A673 (cell line): Measurements from ENCODE around the gene MRPL28. TPM values are rescaled to one million over a fixed set of nuclear protein-coding genes. Genes with fewer than 3 reads are reported as not detected.

Experiments
- BruUV-seq: library from RNA; stranded (reverse); fragments of 400-500 nt; replicated peaks from 2 replicates; lab custom pipeline; 2021; lab: Mats Ljungman, UMichigan
- CTCF ChIA-PET: fragments of 300-600 bp; sonication (Branson Sonifier 250); formaldehyde crosslinking; loops from one replicate; lab custom pipeline; 2022; ENCODE audit warnings: antibody characterized with exemption; lab: Charles Lee
- POLR2A ChIA-PET: fragments of 300-600 bp; sonication (Branson Sonifier 250); formaldehyde crosslinking; loops from one replicate; lab custom pipeline; 2022; ENCODE audit warnings: antibody characterized with exemption; ENCODE audit not compliant: low non-redundant PET; lab: Charles Lee
- DNase-seq: peaks from one replicate; pipeline ENCODE4 v3.0.0-alpha.2; 2015; ENCODE audit warnings: low spot score
- H3K27ac ChIP-seq: fragments of 200-600 bp; sonication (generic); 2 replicates; pipeline ENCODE4 v1.5.1; 2016; ENCODE audit warnings: mixed run types, low read depth, mild to moderate bottlenecking, mixed read lengths, antibody characterized with exemption, low read length; ENCODE audit not compliant: poor library complexity, severe bottlenecking
- H3K27me3 ChIP-seq: fragments of 200-600 bp; sonication (generic); replicated peaks from 2 replicates; pipeline ENCODE4 v1.6.1; 2017; ENCODE audit warnings: mixed run types, low read depth, mild to moderate bottlenecking, mixed read lengths, antibody characterized with exemption, low read length; ENCODE audit not compliant: insufficient read depth, poor library complexity
- H3K36me3 ChIP-seq: fragments of 200-600 bp; sonication (generic); 2 replicates; pipeline ENCODE4 v1.6.1; 2016; ENCODE audit warnings: mixed run types, mild to moderate bottlenecking, mixed read lengths, antibody characterized with exemption, low read length; ENCODE audit not compliant: insufficient read depth, poor library complexity, severe bottlenecking
- H3K4me1 ChIP-seq: fragments of 200-600 bp; sonication (generic); 2 replicates; pipeline ENCODE4 v1.6.1; 2017; ENCODE audit warnings: mixed run types, mild to moderate bottlenecking, mixed read lengths, antibody characterized with exemption, low read length; ENCODE audit not compliant: insufficient read depth, poor library complexity, severe bottlenecking
- H3K4me3 ChIP-seq: fragments of 200-600 bp; sonication (generic); 2 replicates; pipeline ENCODE4 v1.5.1; 2016; ENCODE audit warnings: low read depth, mixed run types, mild to moderate bottlenecking, mixed read lengths, low read length; ENCODE audit not compliant: poor library complexity, severe bottlenecking
- H3K9me3 ChIP-seq: fragments of 200-600 bp; sonication (generic); 2 replicates; pipeline ENCODE4 v1.6.1; 2016; ENCODE audit warnings: mixed run types, low read depth, mild to moderate bottlenecking, mixed read lengths, antibody characterized with exemption, low read length; ENCODE audit not compliant: poor library complexity, severe bottlenecking
- CTCF ChIP-seq: fragments of 300-800, 200-600 bp; sonication (generic); conservative IDR thresholded peaks from 2 replicates; pipeline ENCODE4 v1.5.1; 2017; ENCODE audit warnings: low read depth, mild to moderate bottlenecking, antibody characterized with exemption, low read length, moderate library complexity, mixed read lengths
- EZH2 ChIP-seq: fragments of 200-600 bp; sonication (generic); IDR thresholded peaks from 2 replicates; pipeline ENCODE4 v1.6.1; 2017; ENCODE audit warnings: borderline replicate concordance, low read depth, mild to moderate bottlenecking, mixed read lengths, antibody characterized with exemption, low read length; ENCODE audit not compliant: poor library complexity, severe bottlenecking
- intact Hi-C: fragments of 100-400 bp; cut with micrococcal nuclease; formaldehyde crosslinking; loops from one replicate; pipeline ENCODE4 v1.10.0; 2022; ENCODE audit not compliant: unreplicated experiment
- total RNA-seq: library from RNA; stranded (reverse); gene quantifications from 2 replicates; pipeline ENCODE4 v1.2.3, GENCODE V29; 2021

The MRPL28 gene
- total RNA-seq, 1 experiment from 2014 or later, result 150 TPM

- H3K4me1 ChIP-seq, result no peaks in the 10 kb centered on the region
- intact Hi-C loops, result no loop called here
- no peak for TF ChIP-seq EZH2
- TF ChIP-seq CTCF, result no peak
- ChIA-PET POLR2A (no interaction called here), CTCF (interaction anchor here (0.6 kb wide), 1 partner anchor 258 kb away, joined by 5 read pairs; no protein-coding TSS in a partner anchor)
- no peaks in the 10 kb centered on the region for H3K9me3 ChIP-seq
- BruUV-seq, result no TSS peak
- peaks cover 6% of the 10 kb centered on the region for H3K36me3 ChIP-seq
- H3K27me3 ChIP-seq, result no peaks in the 10 kb centered on the region
- no peak for DNase-seq
- no peak overlapping the region for H3K4me3 ChIP-seq
- no peak overlapping the region for H3K27ac ChIP-seq
These were observed 15.3 kb downstream of the MRPL28 start for GRCh38 chr16:354971-355461.

- POLR2A ChIA-PET, result no interaction called here
- no TSS peak for BruUV-seq
These were observed 16.0 kb downstream of the MRPL28 start for GRCh38 chr16:354291-354881.

More at GRCh38 chr16:354291-354881, 16.0 kb downstream of the MRPL28 start:
- no peaks in the 10 kb centered on the region for H3K27me3 ChIP-seq
- no peaks in the 10 kb centered on the region for H3K9me3 ChIP-seq
- CTCF ChIA-PET, result no interaction called here
- DNase-seq, result no peak
- no peak overlapping the region for H3K4me3 ChIP-seq
- H3K27ac ChIP-seq, result no peak overlapping the region
- peaks cover 6% of the 10 kb centered on the region for H3K36me3 ChIP-seq
- TF ChIP-seq CTCF (no peak), EZH2 (no peak)
- intact Hi-C loops, result no loop called here
- no peaks in the 10 kb centered on the region for H3K4me1 ChIP-seq
